Esophagus mucosa (tissue), 1 donor: ENCODE results near the gene PTPN7. TPM values are rescaled to one million over a fixed set of nuclear protein-coding genes. Genes with fewer than 3 reads are reported as not detected.
"Not testable (repeated sequence)": the region's sequence is repeated elsewhere in the genome, so short reads cannot be mapped to it uniquely, and the experiment has no call there.

Source experiments
- ATAC-seq: fragments of 200-7000 bp; cut with Tn5 transposase; one replicate; pipeline ENCODE4 v1.9.1; 2020
- total RNA-seq: library from RNA; stranded (reverse); gene quantifications from one replicate; pipeline ENCODE4 v1.2.4, GENCODE V29; 2023
- donor health status: DM: yes; HTN: yes; CAD: no.

Gene PTPN7
- 1.2 TPM for total RNA-seq

DNA sequence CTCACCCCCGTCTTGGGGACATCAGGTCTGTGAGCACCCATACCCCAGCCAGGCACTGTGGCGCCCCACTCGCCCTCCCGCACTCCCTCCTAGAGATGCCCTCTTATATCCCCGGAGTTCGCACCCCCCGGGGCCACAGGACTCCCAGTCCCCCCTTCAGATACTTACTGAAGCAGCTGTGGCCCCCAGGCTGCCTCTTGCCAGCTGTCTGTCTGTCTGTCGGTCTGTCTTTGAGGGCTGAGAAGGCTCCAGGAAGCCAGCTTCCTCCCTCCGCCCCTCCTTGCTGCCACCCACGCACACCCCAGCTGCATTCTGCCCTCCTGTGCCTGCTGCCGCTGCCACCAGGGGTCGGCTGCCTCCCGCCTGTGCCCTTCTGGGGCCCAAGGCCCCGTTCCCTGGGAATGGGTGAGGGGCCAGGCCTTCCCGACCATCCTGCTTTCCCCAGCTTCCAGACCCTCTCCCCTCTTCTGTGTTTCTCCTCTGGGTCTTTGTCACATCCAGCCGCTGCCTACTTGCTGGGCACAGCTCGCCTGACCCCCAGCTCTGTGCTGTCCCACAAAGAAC, at the start of gene PTPN7:
PTPN7 (minus strand) TSS at position 226 of the 564 bp plus-strand sequence. CDS start 1,200 bp downstream, outside the sequence.
- peak; percentile 28 for ATAC-seq

DNA sequence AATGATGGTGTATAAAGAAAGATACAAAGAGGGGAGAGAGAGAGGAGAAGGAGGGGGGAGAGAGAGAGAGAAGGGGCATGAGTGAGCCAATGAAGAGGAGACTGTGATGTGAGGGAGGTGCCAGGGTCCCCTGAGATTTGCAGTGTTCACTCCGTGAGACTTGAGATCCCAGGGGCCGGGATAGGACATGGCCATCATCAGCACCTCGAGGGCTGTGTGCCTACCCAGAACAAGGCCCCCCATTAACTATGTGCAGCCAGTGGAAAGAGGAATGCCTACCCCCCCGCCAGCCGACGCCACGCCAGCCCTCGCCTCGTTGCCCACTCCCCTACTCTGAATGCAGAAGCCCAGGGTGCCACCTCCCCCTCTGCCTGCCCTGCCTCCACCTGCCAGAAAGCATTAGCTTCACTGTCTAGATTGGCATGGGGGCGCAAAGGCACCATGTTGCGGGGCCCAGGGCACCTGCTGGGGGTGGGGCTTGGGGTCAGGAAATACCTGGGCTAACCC, 48.0 kb upstream of the PTPN7 start:
- ATAC-seq, result no peak

DNA sequence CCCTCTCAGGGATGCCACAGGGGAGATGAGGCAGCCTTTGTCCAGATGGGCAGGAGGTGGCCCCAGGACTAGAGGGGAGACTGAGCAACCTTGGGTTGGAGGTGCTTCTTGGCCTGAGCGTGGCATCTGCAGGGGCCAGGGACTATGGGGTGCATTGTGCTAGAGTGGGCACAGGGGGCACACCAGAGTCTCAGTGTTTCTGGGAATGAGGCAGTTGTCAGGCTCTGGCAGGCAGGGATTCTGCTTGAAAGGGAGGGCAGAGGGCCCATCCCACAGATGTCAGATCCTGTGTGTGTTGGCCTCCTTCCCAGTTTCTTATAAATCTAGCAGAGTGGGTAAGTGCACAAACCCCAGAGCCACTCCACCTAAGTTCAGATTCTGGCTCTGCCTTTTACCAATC, 46.9 kb upstream of the PTPN7 start:
- no peak for ATAC-seq

DNA sequence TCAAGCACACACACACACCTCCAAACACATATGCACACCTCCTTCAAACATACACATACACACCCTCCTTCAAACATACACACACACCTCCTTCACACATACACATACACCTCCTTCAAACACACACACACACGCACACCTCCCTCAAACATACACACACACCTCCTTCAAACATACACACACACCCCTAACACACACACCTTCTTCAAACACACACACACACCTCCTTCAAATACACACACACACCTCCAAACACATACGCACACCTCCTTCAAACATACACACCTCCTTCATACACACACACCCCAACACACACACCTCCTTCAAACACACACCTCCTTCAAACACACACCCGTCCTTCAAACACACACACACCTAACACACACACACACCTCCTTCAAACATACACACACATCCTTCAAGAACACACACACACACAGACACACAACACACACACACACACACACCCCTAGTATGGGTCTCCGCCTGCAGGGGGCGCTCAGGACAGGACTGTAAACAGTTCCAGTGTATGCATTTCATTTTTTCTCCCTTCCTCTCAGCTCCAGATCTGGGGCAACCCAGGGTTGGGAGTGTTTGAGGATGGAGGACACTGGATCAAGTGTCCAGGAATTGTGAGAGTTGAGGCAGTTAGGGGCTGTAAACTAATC, 45.3 kb upstream of the PTPN7 start:
- no peak for ATAC-seq

DNA sequence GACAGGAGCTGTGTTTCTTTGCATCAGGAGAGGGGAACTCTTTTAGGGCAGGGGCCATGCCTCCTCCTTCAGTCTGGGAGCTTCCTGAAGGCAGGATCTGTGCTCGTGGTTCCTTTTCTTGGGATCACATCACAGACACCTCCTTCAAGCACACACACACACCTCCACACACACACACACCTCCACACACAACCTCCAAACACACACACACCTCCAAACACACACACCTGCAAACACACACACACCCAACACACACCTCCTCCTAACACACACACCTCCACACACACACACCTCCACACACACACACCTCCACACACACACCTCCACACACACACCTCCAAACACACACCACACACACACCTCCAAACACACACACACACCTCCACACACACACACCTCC, 43.7 kb upstream of the PTPN7 start:
- ATAC-seq, result no peak

DNA sequence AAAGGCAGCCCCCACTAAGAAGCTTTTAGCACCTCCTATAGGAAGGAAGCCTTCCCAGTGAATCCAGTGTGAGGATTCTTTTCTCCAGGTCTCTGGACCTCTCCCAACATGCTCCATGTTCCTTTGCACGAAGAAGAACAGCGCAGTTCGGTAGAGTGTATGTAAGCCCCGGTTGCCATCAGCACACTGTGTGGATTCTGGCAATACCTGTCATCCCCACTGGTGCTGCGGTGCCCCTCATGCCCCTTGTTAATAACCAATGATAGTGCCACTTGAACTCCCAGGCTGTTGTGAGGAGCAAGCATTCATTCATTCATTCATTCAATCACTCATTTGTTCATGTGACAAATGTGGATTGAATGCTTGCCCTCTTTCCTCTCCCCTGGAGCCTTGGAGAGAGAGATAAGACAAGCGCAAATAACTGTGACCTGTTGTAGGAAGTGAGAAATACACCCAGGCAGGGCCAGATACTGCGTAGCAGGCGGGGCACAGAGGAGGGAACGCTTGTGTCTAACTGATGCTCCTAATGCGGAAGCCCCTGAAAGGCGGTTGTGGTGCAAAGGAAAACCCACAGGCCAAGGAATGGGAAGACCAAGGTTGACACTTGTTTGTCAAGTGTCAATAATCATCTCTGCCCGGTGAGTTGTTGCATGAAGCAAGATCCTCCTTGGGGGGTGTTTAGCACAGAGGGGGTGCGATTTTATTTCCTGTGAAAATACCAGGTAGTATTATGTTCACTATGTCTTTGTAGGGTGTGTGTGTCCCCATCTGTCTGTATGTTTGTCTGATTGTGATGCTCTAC, 43.0 kb upstream of the PTPN7 start:
- no peak for ATAC-seq

DNA sequence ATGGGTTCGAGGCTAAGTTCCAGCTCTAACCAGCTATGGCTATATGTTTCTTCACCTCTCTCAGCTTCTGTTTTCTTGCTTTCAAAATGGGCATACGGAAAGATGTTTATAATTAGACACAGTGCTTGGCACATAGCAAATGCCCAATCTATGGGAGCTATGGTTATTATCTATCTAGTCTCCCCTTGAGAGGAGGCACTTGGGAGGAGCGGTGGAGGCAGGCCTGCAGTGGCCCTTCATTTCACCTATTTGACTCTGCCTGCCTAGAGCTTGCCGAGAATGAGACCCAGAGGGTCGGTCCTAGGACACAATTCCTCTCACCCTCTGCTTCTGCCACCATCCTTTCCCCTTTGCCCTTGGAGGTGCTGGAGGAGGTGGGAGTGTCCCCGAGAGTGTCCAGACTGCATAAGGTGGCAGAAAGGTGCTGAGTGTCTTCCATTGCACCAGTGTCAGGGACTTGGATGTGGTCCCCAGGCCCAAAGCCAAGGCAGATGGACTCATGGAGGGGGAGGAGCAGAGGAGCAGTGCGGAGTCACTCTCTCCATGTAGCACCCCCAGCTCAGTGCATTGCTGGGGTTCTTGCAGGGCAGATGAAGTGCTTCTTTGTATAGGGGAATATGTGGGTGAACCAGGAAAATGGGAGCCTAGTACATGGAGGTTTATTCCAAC, 42.2 kb upstream of the PTPN7 start:
- ATAC-seq, result no peak

DNA sequence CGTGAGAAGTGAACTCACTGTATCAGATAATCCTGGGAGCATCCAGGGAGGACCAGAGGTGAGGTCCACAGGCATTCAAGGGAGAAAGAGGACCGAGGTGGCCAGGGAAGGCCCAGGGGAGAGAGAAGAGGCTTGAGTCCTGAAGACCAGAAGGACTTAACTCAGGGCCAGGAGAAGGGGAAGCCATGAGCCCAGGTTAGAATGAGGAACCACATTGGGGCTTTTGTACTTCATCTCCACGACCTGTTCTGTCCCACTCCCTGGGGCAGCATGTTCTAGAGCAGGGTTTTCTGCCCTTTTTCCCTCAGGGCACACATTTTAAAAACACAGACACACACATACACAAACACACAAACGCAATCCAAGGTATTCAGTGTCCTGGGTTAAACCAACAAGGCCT, 41.6 kb upstream of the PTPN7 start:
- ATAC-seq, result no peak

DNA sequence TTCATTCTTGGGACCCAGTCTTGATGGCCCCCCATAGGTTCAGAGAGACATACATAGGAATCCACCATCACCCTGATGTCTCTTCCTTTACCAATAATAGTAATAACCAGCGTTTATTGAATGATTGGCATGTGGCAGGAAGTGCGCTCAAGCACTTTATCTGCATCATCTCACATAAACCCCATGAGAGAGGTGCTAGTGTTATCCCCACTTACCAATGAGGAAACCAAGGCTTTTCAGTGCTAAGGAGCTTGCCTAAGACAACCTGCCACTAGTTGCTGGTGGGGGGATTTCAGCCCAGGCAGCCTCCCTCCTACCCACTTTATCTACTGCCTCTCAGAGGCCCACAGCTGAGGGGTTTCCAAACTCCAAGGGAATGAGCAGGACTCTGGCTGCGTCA, 40.9 kb upstream of the PTPN7 start:
- no peak for ATAC-seq

DNA sequence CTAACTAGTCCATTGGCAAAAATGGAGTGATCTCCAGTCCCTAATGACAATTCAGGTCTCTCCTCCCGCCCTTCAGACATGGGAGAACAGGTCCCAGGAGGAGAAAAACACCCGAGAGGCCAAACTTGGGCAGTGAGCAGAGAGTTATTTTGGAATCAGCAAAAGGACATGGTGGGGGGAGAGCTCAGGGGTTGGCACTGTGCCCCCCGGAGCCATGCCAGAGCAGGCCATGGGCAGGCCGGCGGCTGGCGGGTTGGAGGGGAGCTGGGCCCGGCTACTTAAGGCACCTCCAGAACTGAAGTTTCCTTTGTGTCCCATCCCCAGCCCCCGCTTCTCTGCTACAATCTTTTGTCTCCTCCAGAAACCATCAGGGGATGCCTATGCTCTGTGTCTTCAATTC, 40.3 kb upstream of the PTPN7 start:
- ATAC-seq, result no peak

DNA sequence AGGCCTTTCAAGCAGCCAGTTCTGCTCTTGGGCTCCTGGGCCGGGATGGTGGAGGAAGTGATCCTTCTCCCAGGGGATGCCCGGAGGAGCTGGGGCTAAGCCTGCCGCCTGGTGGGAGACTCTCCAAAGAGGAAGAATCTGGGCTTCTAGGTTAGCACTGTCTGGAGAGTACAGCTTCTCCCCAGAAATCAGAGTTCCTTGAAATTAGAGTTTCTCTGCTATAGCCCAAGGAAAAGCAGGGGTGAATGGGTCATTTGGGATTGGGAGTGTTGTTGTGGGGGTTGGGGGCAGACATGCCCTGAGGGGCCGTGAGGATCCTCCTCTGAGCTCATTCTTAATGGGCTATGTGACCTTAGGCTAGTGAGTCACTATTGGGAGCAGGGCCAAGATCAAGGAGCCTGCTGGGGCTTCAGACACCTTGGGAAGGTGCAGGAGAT, 39.7 kb upstream of the PTPN7 start:
- ATAC-seq, result no peak

DNA sequence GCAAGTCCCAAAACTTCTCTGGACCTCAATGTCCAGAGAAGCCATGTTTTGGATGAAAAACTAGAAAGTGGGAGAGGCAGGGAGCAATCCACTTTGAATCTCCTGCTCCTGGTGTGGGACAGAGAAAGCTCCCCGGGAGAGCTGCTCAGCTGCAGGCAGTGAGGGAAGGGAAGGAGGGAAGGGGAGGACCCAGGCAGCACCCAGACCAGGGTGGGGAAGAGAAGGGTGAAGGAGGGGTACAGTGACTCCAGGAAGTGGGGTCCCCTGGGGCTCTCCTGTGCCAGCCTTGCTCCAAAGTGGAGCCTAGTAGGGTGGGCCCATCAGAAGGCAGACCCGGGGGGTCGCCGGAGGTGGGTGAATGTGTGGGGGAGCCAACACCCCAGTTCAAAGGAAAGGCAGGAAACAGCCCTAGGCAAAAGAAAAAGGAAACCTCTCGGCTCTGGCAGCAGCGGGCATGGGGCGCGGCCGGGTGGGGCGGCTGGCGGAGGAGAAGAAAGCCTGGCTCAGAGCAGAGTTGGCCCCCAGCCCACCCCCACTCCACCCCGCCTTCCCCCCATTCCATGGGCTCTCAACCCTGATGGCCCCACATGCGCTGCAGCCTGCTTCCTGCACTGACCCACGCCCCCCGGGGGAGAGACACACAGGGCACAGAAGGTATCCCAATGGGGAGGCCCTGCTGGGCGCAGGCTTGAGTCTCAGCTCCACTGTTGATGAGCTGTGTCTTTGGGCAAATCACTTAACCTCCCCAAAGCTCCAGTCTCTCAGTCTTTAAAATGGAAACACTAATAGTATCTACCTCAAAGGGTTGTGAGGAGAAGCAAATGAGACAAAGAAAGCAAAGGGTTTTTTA, 38.9 kb upstream of the PTPN7 start:
- ATAC-seq, result peak; percentile 24

DNA sequence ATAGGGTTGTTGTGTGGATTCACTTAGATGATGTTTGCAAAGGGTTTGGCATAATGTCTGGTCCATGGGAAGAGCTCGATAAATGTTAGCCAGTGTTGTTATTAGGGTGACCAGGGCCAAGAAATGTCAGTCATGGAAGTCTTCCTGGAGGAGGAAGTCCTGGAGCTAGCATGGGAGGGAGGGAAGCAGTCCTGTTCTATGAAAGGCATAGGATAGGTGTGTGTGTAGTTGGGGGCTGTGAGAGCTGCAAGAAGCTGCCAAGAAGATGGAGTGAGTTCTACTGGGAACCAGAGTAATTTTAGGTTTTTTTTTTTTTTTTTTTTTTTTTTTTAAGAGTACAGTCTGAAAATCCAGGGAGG, 37.9 kb upstream of the PTPN7 start:
- no peak for ATAC-seq

DNA sequence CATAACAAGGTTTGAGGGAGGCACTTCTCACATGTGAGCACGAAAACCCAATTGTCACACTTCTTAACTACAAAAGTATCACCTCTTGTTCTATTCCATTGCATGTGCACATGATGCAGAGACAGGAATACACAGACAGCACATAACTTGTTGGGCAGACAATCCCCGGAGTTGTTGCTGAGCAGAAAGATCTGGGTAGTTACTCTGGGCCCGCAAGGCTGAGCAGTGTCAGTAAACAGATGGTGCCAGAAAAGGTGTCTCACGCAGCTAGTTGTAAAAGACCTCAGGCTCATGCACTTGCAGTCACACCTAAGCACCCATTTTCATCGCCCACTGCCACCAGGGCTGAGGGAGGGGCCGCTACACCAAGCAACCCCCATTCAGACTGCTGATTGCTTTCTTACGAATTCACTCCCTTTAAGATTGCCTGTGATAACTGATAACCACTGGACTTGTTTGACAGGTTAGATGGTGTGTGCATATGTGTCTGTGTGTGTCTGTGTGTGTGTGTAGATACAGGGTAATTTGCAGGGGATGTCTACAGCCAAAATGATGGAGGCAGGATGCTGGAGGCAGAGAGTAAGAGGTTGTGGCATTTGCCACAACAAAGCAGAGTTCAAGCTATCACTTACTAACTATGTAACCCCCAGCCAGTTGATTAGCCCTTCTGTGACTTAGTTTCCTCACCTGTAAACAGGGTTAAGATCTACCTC, 37.4 kb upstream of the PTPN7 start:
- no peak for ATAC-seq

DNA sequence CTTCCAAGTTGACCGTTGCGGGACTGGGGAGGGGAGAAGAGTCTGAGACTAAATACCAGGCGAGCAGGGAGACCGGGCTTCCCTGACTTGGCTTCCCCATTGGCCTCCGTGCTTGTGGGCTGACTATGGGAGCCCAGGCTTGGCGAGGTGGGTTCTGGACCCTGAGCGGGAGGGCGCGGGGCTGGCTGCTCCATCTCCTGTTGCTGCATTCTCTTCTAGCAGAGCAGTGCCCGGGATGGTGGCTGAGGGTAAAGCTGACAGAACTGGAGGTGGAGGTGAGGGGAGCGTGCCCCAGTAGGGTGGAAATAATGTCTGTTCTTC, 33.9 kb upstream of the PTPN7 start:
- no peak for ATAC-seq

DNA sequence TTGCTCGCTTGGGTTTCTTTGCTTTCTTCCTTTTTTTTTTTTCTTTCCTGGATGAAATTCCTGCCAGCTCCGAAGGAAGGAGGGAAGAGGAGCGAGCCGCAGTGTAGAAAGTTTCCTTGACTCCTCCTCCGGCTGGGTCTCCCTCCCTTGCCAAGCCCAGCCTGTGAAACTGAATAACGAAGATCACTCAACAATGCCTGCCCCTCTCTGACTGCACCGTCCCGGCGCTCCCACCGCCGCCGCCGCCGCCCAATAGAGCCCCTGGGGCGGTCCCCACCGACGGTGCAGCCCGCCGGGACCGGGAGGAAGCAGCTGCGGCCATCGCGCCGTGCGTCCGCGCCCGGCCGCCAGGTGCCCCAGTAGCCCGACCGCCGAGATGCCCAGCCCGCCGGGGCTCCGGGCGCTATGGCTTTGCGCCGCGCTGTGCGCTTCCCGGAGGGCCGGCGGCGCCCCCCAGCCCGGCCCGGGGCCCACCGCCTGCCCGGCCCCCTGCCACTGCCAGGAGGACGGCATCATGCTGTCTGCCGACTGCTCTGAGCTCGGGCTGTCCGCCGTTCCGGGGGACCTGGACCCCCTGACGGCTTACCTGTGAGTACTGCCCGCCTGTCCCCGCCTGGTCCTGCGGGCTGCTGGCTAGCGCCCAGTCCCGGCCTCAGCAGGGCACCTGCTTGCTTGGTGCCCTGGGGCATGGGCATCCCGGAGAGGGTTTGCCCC, 33.4 kb upstream of the PTPN7 start, which contains the start of gene LGR6:
LGR6 (plus strand) TSS at position 186 of the 714 bp plus-strand sequence; CDS start at position 377, 191 bp downstream.
- peak; percentile 21 for ATAC-seq

DNA sequence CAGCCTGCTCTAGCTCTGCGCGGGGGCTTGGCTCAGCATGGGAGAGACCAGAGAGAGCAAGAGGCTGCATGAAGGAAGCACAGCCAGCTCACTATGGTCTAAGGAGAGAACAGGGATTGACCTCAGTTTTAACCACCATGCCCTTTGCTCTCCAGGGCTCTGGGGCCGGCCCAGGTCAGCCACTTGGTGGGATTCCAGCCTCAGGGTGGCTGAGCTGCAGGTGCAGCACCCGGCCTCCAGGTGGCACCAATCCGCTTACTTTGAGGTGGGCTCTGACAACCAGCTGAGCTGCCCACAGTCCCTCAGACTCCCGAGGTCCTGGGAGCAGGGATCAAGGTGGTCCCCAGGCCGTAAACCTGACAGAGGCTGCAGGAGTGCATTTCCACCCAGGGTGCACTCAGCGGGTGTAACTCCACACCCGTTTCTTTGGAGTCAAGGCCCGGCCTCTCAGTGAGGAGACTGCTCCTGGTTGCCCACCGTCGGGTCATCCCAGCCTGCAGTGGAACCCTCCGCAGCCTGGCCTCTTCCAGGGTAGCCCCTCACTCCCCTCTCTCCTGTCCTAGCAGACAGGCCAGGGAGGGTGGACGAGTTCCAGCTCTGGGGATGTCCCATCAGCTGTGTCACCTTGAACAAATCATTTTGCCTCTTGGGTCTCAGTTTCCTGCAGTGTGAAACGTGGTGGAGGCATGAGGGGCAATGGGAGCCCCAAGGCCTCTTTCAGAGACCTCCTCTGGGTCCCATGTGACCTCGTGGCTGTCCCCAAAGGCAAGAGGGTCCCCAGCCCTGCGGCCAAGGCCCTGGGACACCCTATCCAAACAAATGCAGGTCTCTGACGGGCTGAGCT, 32.6 kb upstream of the PTPN7 start:
- ATAC-seq, result peak; percentile 50

DNA sequence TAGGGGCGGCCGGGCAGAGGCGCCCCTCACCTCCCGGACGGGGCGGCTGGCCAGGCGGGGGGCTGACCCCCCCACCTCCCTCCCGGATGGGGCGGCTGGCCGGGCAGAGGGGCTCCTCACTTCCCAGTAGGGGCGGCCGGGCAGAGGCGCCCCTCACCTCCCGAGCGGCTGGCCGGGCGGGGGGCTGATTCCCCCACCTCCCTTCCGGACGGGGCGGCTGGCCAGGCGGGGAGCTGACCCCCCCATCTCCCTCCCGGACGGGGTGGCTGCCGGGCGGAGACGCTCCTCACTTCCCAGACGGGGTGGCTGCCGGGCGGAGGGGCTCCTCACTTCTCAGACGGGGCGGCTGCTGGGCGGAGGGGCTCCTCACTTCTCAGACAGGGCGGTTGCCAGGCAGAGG, 31.0 kb upstream of the PTPN7 start:
- not testable (repeated sequence) for ATAC-seq

DNA sequence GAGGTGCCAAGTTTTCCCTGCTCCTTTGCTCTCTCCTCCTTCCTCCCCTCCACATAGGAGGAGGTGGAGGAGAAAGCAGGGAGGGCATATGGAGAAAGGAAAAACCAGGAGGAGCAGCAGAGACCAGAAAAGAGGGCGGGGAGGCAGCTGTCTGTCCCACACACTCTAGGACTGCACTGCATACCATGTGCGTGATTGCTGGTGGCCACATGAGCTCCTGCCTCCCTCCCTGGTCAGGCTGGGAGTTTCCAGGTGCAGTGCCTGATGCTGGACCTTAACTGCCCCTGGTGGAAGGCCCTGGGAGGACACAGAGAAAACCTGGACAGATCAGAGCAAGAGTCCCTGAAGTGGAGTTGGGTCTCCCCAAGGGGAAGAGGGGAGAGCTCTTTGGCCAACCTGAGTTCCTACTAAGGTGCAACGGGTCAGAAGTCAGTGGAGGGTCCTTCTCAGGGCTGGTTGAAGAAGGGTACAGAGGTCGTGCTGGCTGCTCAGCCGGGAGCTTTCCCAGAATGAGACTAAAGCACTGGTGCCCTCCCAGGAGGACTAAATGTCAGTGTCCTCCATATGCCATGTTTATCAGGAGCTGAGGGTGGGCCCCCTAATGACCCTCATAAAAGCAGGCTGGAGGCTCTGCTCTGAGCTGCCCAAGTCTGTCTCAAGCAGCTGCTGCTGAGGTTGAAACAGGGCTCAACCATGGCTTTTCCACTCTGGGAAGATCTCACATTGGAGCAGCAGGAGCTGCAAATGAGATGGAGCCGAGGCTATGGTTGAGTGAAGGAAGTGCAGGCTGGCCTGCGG, 29.7 kb upstream of the PTPN7 start:
- ATAC-seq, result no peak
